Measurements from ENCODE around the gene LRRC45.

LRRC45 gene

GRCh38 chr17:81994593-81995462, 28.3 kb upstream of the LRRC45 start:
- DNase-seq, result no peak

DNA sequence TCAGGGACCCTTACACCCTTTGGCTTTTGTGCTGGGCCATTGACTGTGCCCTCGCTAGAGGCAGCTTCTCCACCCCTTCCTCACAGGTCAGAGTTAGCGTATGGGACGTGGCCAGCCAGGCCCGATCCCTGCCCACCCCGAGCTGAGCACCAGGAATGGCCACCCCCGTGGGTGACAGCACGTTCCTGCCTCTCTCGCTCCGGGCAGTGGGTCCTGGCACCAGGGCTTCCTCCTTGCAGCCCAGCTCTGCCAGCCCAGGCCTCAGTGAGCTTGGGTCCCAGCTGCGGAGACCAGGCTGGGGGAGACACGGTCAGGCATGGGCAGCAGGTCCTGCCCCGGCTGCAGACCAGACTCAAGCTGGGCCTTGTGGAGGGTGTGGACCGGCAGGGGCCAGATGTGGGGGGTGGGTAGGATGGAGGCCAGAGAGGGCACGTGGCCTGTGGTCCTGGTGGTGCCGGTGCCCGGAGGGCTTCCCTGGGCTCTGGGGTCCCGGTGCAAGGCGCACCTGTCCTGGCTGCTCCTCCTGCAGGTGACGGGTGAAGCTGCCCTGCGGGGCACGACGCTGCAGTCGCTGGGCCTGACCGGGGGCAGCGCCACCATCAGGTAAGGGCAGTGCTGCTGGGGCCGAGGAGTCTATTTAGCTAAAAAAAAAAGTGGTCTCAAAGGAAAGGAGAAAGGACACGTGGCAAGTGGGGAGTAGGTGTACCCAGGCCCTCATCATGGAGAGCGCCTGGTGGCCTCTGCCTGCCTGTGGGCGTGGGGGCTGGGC, 27.5 kb upstream of the LRRC45 start:
- DNase-seq, result no peak

DNA sequence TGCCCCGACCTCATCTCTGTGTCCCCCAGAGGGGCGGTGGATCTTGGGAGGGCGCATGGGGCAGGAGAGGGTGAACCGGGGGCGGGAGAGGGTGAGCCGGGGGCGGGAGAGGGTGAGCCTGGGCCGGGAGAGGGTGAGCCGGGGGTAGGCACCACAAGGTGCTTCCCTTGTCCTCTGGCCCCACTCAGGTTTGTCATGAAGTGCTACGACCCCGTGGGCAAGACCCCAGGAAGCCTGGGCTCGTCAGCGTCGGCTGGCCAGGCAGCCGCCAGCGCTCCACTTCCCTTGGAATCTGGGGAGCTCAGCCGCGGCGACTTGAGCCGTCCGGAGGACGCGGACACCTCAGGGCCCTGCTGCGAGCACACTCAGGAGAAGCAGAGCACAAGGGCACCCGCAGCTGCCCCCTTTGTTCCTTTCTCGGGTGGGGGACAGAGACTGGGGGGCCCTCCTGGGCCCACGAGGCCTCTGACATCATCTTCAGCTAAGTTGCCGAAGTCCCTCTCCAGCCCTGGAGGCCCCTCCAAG, 26.8 kb upstream of the LRRC45 start:
- no peak for DNase-seq

- no peak for DNase-seq
Observed at GRCh38 chr17:81996757-81997441, 26.2 kb upstream of the LRRC45 start.

GRCh38 chr17:81998212-81998611, 24.9 kb upstream of the LRRC45 start:
- DNase-seq, result no peak

DNA sequence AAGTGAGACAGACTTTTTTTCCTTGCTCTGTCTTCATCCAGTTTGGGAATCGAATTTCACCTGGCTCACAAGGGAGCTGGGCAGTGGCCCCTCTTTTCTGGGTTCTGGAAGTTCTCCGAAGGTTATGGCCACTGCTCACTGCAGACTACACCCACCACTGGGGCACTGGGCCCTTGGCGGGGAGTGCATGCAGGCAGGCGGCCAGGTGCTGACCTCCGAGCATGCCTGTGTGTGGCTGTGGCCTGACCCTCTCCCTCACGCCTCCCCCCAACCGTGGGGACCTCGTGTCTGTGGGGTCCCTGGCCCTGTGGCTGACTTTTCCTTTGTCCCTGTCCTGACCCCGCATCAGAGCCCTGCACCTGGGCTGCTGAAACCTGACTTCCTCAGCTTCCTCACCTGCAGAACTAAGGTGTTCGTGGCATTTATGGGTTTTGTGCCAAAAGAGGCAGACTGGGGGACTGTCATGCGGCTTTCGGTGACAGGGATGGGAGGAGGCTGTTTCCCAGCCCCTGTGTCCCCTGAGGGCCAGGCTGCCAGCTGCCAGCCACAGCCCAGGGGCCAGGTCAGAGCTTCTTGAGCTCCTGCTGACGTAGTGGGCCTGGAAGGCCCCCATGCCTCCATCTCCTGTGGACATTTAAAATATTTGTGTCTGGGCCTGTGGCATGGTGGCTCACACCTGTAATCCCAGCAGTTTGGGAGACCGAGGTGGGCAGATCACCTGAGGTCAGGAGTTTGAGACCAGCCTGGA, 24.2 kb upstream of the LRRC45 start:
- DNase-seq, result no peak

DNA sequence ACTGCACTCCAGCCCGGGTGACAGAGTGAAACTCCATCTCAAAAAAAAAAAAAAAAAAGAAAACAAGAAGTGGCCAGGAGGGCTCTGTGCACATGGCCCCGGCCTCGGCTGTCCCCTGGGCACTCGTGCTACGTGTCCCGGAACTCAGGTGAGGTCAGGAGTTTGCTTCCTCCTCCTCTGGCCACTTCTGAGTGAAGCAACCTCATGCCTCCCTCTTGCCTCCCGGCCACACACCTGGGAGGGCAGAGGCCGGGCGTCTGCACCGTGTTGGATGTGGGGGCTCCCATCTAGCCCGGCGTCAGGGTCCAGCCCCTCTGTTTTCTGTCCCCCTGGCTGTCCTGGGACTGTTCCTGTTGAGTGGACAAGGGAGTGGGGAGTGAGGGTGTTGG, 23.5 kb upstream of the LRRC45 start:
- DNase-seq, result no peak

- DNase-seq, result no peak
Observed at GRCh38 chr17:81999976-82000802, 22.9 kb upstream of the LRRC45 start.

GRCh38 chr17:82000803-82001570, 22.1 kb upstream of the LRRC45 start:
- no peak for DNase-seq

DNA sequence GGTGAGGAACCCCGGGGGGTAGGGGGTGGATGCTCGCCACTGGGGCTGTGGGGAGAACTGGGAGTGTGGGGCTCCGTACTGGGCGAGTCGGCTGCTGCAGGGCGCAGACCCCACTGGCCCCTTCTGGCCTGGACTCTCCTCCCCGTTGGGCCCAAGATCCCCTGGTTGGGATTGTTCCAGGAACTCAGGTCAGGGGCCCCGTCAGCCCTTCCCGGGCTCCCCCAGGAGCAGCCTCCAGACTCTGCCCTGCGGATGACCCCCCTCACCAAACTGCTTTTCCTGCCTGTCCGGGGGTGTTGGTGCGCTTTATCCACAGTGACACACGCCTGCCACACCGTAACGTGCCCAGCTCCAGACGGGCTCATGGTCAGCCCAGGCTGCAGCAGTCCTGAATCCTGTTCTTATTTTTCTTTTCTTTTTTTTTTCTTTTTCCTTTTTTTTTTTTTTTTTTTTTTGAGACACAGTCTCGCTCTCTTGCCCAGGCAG, 21.5 kb upstream of the LRRC45 start:
- DNase-seq, result no peak

- peak; percentile 97 for DNase-seq
Observed at GRCh38 chr17:82003411-82004381, 19.4 kb upstream of the LRRC45 start.

GRCh38 chr17:82004517-82005455, 18.3 kb upstream of the LRRC45 start:
- no peak for DNase-seq

DNA sequence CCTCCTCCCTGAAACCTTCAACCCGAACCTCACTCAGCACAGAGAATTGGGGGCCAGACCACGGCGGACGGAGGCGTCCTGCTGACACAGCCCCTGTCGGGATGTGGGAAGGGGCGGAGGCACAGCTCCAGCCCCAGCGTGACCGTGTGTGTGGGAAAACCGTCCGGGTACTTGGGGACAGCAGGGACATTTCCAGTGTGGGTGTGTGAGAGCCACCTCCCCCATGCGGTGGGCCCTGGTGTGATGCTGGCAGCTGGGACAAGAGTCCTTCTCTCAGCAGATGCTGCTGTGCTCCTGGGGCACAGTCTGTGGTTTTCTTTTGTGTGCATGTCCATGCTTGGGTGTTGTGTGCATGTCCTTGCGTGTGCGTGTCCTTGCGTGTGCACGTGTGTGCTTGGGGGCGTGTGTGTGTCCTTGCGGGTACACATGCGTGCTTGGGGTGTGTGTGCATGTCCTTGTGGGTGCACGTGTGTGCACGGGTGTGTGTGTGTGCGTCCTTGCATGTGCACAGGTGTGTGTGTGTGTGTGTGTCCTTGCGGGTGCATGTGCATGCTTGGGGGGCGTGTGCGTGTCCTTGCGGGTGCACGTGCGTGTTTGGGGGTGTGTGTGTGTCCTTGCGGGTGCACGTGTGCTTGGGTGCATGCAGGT, 17.3 kb upstream of the LRRC45 start:
- no peak for DNase-seq

DNA sequence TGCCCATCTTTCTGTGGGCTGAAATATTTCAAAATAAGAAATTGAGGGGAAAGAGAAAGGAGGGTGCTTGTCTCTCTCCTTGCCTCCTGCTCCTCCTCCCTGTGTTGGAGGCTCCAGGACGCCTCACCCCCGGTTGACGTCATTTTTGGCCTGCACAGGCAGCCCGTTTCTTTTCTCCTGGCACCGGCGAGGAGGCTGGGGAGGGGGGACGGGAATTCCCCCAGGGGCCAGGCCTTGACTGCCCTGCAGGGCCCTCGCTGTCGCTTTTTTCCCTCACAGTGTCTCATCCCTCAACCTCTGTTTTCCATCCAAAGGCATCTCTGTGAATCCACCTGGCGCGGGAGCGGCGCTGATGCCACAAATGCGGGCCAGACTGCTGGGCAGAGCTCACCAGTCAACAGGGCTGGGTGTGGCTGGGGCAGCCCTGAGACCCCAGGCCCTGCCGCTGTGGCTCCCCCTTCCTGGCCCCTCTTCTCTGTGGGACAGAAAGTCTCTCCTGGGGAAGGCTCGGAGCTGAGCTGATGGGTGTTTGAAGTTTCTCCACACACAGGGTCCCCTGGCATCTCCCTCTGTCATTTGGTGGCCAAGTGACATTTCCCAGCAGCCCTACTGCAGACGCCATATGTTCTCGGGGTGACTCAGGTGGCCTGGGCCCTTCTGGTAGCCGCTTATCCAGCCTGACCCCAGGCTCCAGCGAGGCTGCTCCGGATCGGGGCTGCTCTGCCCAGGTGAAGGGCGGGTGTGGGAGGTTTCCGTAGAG, 16.5 kb upstream of the LRRC45 start:
- DNase-seq, result peak; percentile 17

- DNase-seq, result no peak
Observed at GRCh38 chr17:82007228-82007494, 15.9 kb upstream of the LRRC45 start.

- DNase-seq, result no peak
Observed at GRCh38 chr17:82007495-82008257, 15.4 kb upstream of the LRRC45 start.

Data from T1000 (cell line).